Suprapubic skin (tissue), 4 donors: ENCODE measurements around the gene UCP3.

Experiments used
- CTCF ChIP-seq, 2 donors: fragments of 200-600 bp in 1 of 2; fragments of 450-650 bp in 1 of 2; sonication (generic) in 1 of 2; IDR thresholded peaks; one replicate each; pipeline ENCODE4 v1.5.1; 2016 to 2019; ENCODE audit warnings: antibody characterized with exemption in 2 of 2, mild to moderate bottlenecking in 1 of 2, moderate library complexity in 1 of 2
- EP300 ChIP-seq: sonication (generic); formaldehyde crosslinking; IDR thresholded peaks from one replicate; pipeline ENCODE4 v1.6.1; 2017; ENCODE audit warnings: antibody characterized with exemption
- POLR2A ChIP-seq, 2 donors: fragments of 450-650 bp; IDR thresholded peaks; one replicate each; pipeline ENCODE4 v1.6.1; 2017; ENCODE audit warnings: antibody characterized with exemption in 2 of 2, mild to moderate bottlenecking in 2 of 2, moderate library complexity in 2 of 2
- POLR2AphosphoS5 ChIP-seq, 3 donors: sonication (generic); formaldehyde crosslinking; IDR thresholded peaks; one replicate each; pipeline ENCODE4 v1.6.1; 2017; ENCODE audit warnings: antibody characterized with exemption in 3 of 3

- TF ChIP-seq CTCF (IDR thresholded peaks at IDR 0.05) (no peak), POLR2AphosphoS5 (IDR thresholded peaks at IDR 0.05) (no peak), POLR2A (IDR thresholded peaks at IDR 0.05) (no peak), EP300 (no peak)
Observed at GRCh38 chr11:73972187-73972586, 36.7 kb downstream of the UCP3 start.
